Sigmoid colon (tissue), 4 donors: Measurements from ENCODE around the gene CDC20.

Source experiments
- CTCF ChIP-seq, 4 experiments: fragments of 450-650 bp in 3 of 4; fragments of 200-600 bp in 1 of 4; IDR thresholded peaks; one replicate each; pipeline ENCODE4 v1.5.1; 2016 to 2019; ENCODE audit warnings: antibody characterized with exemption in 4 of 4, mild to moderate bottlenecking in 3 of 4, moderate library complexity in 2 of 4
- POLR2AphosphoS5 ChIP-seq, 4 donors: sonication (generic); formaldehyde crosslinking; IDR thresholded peaks; one replicate each; pipeline ENCODE4 v1.6.1; 2017; ENCODE audit warnings: antibody characterized with exemption in 4 of 4

DNA sequence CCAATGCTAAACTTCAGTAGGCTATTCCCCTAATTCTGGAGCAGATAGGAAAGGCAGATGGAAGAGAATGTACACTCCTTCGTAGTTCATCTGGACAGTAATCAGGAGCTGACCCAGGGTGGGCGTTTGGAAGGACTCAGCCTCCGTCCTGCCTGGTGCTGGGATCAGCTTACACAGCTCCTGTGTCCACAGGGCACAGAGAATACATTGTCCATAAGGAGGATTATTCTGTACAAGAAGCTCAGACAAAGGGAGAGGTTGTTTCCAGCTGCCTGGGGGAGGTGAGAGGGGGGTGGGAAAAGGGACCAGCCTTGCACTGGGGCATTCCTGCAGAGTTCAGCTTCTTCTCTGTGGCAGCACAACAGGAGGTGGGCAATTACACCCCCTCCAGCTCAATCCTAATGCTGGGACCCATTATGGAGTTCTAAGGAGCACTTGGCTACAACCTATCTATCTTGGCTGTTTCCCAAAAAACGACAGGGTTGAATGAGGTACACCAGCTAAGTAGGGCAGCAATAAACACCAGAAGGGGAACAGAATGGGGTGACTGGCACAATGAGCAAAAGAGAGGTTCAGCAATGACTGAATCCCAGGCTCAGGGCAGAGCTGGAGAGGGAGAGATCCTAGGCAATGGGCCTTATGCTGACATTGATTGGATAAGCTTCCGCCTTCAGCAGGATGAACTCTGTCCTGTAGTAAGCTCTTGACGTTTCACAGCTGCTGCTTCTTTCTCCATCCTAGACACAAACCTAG is 23.4 kb downstream of the CDC20 start:
- TF ChIP-seq CTCF (IDR thresholded peaks at IDR 0.05) (no peak), POLR2AphosphoS5 (IDR thresholded peaks at IDR 0.05) (no peak)
